Activated naive CD8-positive, alpha-beta T cell (primary cell): ENCODE data around the gene SPHKAP.
"Not testable (repeated sequence)": the region's sequence is repeated elsewhere in the genome, so short reads cannot be mapped to it uniquely, and the experiment has no call there.

ENCODE experiments used
- H3K27ac Mint-ChIP-seq: one replicate; pipeline ENCODE4 v1.8.0; 2021; ENCODE audit warnings: mixed read lengths
- H3K27me3 Mint-ChIP-seq: one replicate; pipeline ENCODE4 v1.8.0; 2021; ENCODE audit warnings: mixed read lengths
- H3K36me3 Mint-ChIP-seq: one replicate; pipeline ENCODE4 v1.8.0; 2021; ENCODE audit warnings: mixed read lengths
- H3K4me1 Mint-ChIP-seq: one replicate; pipeline ENCODE4 v1.8.0; 2021; ENCODE audit warnings: low read depth, mixed read lengths
- H3K4me3 Mint-ChIP-seq: one replicate; pipeline ENCODE4 v1.8.0; 2021; ENCODE audit warnings: mild to moderate bottlenecking, mixed read lengths
- H3K9me3 Mint-ChIP-seq: one replicate; pipeline ENCODE4 v1.8.0; 2021; ENCODE audit warnings: low read depth, mixed read lengths

Gene SPHKAP

GRCh38 chr2:228131833-228132232 lies 49.7 kb downstream of the SPHKAP start:
- no peak overlapping the region for H3K4me3 Mint-ChIP-seq
- H3K27ac Mint-ChIP-seq, result no peak overlapping the region
- no peaks in the 10 kb centered on the region for H3K4me1 Mint-ChIP-seq
- no peaks in the 10 kb centered on the region for H3K9me3 Mint-ChIP-seq
- H3K27me3 Mint-ChIP-seq, result no peaks in the 10 kb centered on the region
- no peaks in the 10 kb centered on the region for H3K36me3 Mint-ChIP-seq

GRCh38 chr2:228126401-228126800 lies 55.1 kb downstream of the SPHKAP start:
- Mint-ChIP-seq H3K4me1 (no peaks in the 10 kb centered on the region), H3K36me3 (no peaks in the 10 kb centered on the region), H3K27ac (no peak overlapping the region), H3K4me3 (no peak overlapping the region), H3K27me3 (no peaks in the 10 kb centered on the region), H3K9me3 (no peaks in the 10 kb centered on the region)

- Mint-ChIP-seq H3K4me3 (no peak overlapping the region), H3K27me3 (no peaks in the 10 kb centered on the region), H3K27ac (no peak overlapping the region)
Measured at GRCh38 chr2:228118940-228119339, 62.5 kb downstream of the SPHKAP start.

DNA sequence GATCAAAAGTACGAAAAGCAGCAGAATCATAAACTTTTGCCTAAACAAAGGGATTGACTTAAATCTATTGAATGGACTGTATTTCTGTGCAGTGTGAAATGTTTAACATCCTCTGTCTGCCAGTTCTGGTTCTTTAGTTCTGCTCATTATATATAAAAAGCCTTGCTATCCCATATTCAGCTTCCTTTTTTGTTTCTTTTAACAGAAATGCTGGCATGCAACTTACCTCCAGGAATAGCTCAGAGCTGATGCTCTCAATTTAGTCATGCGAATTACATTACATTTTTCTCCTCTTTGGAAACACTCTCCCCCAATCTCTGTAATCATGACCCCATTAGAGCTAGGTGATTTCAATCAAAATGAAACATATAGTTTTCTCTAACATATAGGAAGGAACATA lies 73.6 kb downstream of the SPHKAP start:
- Mint-ChIP-seq H3K4me3 (no peak overlapping the region), H3K27me3 (peaks cover 4% of the 10 kb centered on the region), H3K4me1 (no peaks in the 10 kb centered on the region), H3K9me3 (peaks cover 4% of the 10 kb centered on the region), H3K36me3 (no peaks in the 10 kb centered on the region), H3K27ac (no peak overlapping the region)

More at GRCh38 chr2:228118940-228119339, 62.5 kb downstream of the SPHKAP start:
- Mint-ChIP-seq H3K36me3 (no peaks in the 10 kb centered on the region), H3K9me3 (no peaks in the 10 kb centered on the region), H3K4me1 (no peaks in the 10 kb centered on the region)

GRCh38 chr2:228105526-228106250 lies 75.8 kb downstream of the SPHKAP start:
- Mint-ChIP-seq H3K36me3 (no peaks in the 10 kb centered on the region), H3K27ac (no peak overlapping the region), H3K4me3 (no peak overlapping the region), H3K9me3 (peaks cover 8% of the 10 kb centered on the region), H3K4me1 (no peaks in the 10 kb centered on the region), H3K27me3 (peaks cover 4% of the 10 kb centered on the region)

- Mint-ChIP-seq H3K36me3 (no peaks in the 10 kb centered on the region), H3K27me3 (peaks cover 4% of the 10 kb centered on the region), H3K9me3 (peaks cover 17% of the 10 kb centered on the region), H3K4me1 (no peaks in the 10 kb centered on the region), H3K27ac (no peak overlapping the region), H3K4me3 (no peak overlapping the region)
Measured at GRCh38 chr2:228104215-228104614, 77.3 kb downstream of the SPHKAP start.

GRCh38 chr2:228103379-228103778 lies 78.1 kb downstream of the SPHKAP start:
- Mint-ChIP-seq H3K27me3 (peaks cover 4% of the 10 kb centered on the region), H3K4me3 (no peak overlapping the region), H3K36me3 (no peaks in the 10 kb centered on the region), H3K4me1 (no peaks in the 10 kb centered on the region), H3K9me3 (peaks cover 22% of the 10 kb centered on the region), H3K27ac (no peak overlapping the region)

DNA sequence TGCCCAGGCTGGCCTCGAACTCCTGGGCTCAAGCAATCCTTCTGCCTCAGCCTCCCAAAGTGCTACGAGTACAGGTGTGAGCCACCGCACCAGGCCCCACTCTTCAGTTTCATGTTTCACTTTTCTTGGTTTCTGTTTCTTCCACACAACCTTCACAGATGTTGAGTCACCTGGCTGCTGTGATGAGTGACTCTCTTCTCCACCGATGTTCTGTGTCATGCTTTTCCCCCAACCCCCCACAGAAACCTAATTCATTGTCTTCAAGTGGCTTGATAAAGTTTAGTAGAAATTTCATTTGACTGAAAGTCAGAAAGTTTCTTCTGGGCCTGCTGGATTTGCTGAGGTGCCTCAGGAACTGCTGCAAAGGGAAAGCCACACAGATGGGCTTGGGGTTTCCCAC lies 78.5 kb downstream of the SPHKAP start:
- H3K27me3 Mint-ChIP-seq, result peaks cover 4% of the 10 kb centered on the region
- no peaks in the 10 kb centered on the region for H3K36me3 Mint-ChIP-seq
- no peaks in the 10 kb centered on the region for H3K4me1 Mint-ChIP-seq
- peaks cover 22% of the 10 kb centered on the region for H3K9me3 Mint-ChIP-seq
- H3K27ac Mint-ChIP-seq, result no peak overlapping the region
- H3K4me3 Mint-ChIP-seq, result no peak overlapping the region

DNA sequence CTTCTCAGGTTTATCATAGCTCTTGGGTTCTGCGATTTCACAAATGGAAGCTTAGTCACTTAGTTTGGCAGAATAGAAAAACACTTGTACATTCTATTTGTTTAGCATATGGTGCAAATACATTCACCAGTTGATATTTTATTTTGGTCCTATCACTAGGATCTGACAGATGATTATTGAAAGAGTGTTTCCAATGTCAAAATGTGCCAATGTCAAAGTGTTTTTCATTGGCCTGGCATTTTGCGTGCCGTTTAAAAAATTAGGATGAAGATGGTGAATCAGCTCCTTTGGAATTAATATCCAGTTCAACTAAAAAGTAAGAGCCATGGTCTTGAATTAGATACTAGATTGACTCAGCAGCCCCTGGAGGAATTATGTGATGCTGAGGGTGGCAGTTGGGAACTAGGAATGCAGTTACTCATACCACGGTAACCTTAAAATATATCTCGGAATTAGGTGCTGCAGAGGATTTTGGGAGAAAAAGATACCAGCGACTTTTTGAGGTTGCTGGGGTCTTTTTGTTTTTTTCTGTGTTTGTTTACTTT lies 87.0 kb downstream of the SPHKAP start:
- no peak overlapping the region for H3K27ac Mint-ChIP-seq
- H3K27me3 Mint-ChIP-seq, result no peaks in the 10 kb centered on the region
- no peak overlapping the region for H3K4me3 Mint-ChIP-seq
- peaks cover 8% of the 10 kb centered on the region for H3K9me3 Mint-ChIP-seq
- no peaks in the 10 kb centered on the region for H3K4me1 Mint-ChIP-seq
- H3K36me3 Mint-ChIP-seq, result no peaks in the 10 kb centered on the region

DNA sequence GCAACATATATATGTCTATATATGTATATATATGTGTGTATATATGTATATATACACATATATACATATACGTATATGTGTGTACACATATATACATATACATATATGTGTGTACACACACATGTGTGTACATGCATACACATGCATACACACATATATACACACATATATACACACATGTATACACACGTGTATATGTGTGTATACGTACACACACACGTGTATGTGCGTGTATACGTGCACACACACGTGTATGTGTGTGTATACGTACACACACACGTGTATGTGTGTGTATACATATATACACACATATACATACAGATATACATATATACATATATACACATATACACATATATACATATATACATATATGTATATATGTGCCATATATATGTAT lies 89.4 kb downstream of the SPHKAP start:
- H3K4me3 Mint-ChIP-seq, result no peak overlapping the region
- no peak overlapping the region for H3K27ac Mint-ChIP-seq
- H3K9me3 Mint-ChIP-seq, result no peaks in the 10 kb centered on the region
- no peaks in the 10 kb centered on the region for H3K4me1 Mint-ChIP-seq
- H3K27me3 Mint-ChIP-seq, result no peaks in the 10 kb centered on the region
- no peaks in the 10 kb centered on the region for H3K36me3 Mint-ChIP-seq

GRCh38 chr2:228086561-228086960 lies 94.9 kb downstream of the SPHKAP start:
- H3K9me3 Mint-ChIP-seq, result peaks cover 4% of the 10 kb centered on the region
- H3K36me3 Mint-ChIP-seq, result no peaks in the 10 kb centered on the region
- no peaks in the 10 kb centered on the region for H3K27me3 Mint-ChIP-seq
- no peaks in the 10 kb centered on the region for H3K4me1 Mint-ChIP-seq
- no peak overlapping the region for H3K4me3 Mint-ChIP-seq
- no peak overlapping the region for H3K27ac Mint-ChIP-seq

GRCh38 chr2:228084717-228085116 lies 96.8 kb downstream of the SPHKAP start:
- H3K4me1 Mint-ChIP-seq, result no peaks in the 10 kb centered on the region
- no peak overlapping the region for H3K27ac Mint-ChIP-seq
- no peaks in the 10 kb centered on the region for H3K36me3 Mint-ChIP-seq
- peaks cover 12% of the 10 kb centered on the region for H3K9me3 Mint-ChIP-seq
- no peaks in the 10 kb centered on the region for H3K27me3 Mint-ChIP-seq
- no peak overlapping the region for H3K4me3 Mint-ChIP-seq

DNA sequence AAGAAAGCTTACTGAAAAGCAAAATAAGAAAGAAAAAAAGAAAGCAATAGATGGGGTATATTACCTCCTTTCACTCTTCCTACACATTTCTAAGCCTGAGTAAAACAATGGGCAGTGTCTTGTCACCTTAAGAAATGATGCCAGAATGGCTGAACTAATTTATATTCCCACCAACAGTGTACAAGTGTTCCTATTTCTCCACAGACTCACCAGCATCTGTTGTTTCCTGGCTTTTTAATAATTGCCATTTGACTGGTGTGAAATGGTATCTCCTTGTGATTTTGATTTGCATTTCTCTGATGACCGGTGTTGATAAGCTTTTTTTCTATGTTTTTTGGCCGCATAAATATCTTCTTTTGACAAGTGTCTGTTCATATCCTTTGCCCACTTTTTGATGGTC lies 98.4 kb downstream of the SPHKAP start:
- Mint-ChIP-seq H3K36me3 (no peaks in the 10 kb centered on the region), H3K4me3 (no peak overlapping the region), H3K27ac (no peak overlapping the region), H3K27me3 (no peaks in the 10 kb centered on the region), H3K9me3 (peaks cover 13% of the 10 kb centered on the region), H3K4me1 (no peaks in the 10 kb centered on the region)

- no peaks in the 10 kb centered on the region for H3K36me3 Mint-ChIP-seq
- H3K9me3 Mint-ChIP-seq, result peaks cover 13% of the 10 kb centered on the region
- H3K27me3 Mint-ChIP-seq, result no peaks in the 10 kb centered on the region
- H3K27ac Mint-ChIP-seq, result no peak overlapping the region
- H3K4me3 Mint-ChIP-seq, result no peak overlapping the region
- no peaks in the 10 kb centered on the region for H3K4me1 Mint-ChIP-seq
Measured at GRCh38 chr2:228082571-228082970, 98.9 kb downstream of the SPHKAP start.

- H3K36me3 Mint-ChIP-seq, result no peaks in the 10 kb centered on the region
- no peaks in the 10 kb centered on the region for H3K27me3 Mint-ChIP-seq
- H3K4me1 Mint-ChIP-seq, result no peaks in the 10 kb centered on the region
- H3K4me3 Mint-ChIP-seq, result no peak overlapping the region
- peaks cover 9% of the 10 kb centered on the region for H3K9me3 Mint-ChIP-seq
- H3K27ac Mint-ChIP-seq, result no peak overlapping the region
Measured at GRCh38 chr2:228079194-228079593, 102.3 kb downstream of the SPHKAP start.

- not testable (repeated sequence) for H3K4me3 Mint-ChIP-seq, H3K4me1 Mint-ChIP-seq, H3K27me3 Mint-ChIP-seq, H3K27ac Mint-ChIP-seq, H3K9me3 Mint-ChIP-seq, H3K36me3 Mint-ChIP-seq
Measured at GRCh38 chr2:228076695-228077094, 104.8 kb downstream of the SPHKAP start.
